ENCODE results near the gene TMEM231.

The TMEM231 gene, protein sequence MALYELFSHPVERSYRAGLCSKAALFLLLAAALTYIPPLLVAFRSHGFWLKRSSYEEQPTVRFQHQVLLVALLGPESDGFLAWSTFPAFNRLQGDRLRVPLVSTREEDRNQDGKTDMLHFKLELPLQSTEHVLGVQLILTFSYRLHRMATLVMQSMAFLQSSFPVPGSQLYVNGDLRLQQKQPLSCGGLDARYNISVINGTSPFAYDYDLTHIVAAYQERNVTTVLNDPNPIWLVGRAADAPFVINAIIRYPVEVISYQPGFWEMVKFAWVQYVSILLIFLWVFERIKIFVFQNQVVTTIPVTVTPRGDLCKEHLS

DNA sequence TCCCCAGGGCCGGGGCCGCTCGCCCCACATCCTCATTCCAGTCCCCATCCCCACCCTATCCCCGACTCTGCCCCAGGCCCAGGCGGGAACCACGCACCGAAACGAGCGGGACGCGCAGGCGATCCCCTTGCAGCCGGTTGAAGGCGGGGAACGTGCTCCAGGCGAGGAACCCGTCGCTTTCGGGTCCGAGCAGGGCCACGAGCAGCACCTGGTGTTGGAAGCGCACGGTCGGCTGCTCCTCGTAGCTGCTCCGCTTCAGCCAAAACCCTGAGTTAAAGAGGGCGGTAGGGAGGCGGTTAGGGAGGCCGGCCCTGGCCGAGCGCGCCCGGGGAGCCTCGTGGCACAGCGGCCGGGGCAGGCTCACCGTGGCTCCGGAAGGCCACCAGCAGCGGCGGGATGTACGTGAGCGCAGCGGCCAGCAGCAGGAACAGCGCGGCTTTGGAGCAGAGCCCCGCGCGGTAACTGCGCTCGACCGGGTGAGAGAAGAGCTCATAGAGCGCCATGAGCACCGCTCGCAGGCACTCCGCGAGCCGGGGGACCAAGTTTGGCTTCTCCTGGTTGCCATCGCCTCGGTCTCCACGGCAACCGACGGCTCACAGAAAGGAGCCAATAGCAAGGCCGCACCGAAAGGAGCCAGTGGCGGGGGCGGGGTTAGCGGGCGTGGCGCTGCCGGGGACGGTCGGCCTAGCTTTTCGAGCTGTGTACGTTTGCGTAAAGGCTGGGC is at the start of gene TMEM231:
Gene TMEM231, minus strand, starts transcription at position 546 of the 724 bp plus-strand sequence. Its CDS starts 43 bp downstream, at position 503.
- DNase-seq: peak; percentile 92

DNA sequence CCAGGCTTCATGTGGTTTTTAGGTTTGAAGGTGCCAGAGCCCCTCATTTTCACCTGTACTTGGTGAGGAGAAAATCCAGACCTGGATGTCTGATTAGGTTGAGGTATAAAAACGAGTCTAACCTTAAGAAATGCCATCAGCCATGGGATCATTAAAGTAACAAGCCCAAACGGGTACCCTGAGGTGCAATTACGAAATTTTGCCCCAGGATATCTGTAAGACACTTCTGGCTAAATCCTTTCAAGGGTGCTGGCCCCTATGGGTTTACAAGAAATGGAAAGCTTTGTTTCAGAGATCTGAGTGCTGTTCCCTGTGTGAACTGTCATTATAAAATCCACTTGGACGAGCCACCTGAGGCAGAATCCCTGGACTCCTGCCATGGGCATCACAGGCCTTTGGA is 47.2 kb upstream of the TMEM231 start:
- no peak for DNase-seq

DNA sequence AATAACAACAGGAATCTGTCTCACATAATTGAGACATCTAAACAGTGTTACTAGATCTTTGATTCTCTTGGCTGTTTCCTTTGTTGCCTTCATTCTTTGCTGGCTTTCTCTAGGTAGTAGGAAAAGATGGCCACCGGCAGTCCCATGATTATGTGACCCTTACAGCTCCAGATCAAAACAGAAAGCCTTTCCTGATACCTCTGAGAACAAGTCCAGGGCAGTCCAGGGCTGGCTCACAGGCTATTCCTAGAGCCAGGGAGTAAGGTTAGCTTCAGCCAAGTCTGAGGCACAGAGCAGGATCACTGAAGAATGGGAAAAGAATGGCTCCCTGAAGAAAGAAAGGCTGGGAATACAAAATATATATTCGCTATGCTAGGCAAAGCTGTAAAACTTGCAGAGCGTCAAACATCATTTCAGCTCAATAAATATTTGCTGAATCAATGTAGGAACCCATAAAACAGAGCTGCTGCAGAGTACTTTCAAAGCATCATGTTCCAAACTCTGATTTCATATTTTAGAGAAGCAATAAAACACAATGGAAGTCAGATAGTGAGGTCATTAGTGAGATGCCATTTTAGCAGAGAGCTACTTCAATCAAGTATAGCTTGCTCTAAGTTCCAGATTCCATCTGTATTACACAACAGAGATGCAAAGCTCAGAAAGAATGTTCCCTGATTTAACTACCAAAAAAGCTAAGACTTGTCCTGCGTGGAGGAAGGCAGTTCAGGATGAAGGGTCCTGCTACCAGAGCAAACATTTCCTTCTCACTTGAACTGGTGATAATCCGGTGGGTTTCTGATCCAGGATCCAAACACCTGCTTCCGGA is 43.6 kb upstream of the TMEM231 start:
- no peak for DNase-seq

DNA sequence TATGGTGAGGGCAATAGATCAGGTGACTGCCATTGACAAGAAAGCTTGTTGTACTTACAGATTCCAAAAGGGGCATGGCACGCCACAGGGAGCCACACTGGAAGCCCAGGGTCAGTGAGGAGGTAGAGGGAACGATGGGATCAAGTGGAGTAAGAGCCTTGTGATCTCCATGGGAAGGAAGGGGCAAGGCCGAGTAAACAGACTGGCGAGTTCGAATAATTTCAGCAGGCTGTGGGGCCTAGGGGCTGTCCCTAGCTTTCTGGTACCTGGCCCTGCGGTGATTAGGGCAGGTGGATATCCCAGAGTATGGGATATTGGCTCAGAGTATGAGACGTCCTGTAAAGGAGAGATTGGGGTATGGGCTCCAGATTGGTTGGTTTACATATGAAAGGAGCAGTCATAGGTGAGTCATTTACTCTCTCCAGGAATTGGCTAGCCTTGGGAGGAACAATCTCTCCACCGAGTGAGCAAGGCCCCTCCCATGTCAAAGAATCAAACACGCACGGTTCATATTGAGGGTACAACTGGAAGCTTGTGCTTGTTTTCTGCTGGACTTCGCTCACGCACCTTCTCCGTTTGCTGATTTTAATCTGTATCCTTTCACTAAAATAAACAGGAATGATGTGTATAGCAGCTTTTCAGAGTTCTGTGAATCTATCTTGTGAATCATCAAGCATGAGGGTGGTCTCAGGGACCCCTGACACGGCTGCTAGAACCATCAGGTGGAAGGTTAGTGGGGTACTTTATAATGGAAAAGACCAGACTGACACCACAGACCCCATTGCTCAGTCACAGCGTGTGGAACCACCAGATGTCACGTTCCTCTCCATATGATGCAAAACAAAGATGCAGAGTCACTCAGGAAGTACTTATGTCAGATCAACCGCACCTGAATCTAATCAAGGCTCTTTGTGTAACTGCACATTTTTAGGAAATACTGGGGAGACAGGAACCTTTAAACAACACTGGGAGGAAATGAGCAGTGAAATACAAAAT is 38.1 kb upstream of the TMEM231 start:
- DNase-seq: peak; percentile 81

DNA sequence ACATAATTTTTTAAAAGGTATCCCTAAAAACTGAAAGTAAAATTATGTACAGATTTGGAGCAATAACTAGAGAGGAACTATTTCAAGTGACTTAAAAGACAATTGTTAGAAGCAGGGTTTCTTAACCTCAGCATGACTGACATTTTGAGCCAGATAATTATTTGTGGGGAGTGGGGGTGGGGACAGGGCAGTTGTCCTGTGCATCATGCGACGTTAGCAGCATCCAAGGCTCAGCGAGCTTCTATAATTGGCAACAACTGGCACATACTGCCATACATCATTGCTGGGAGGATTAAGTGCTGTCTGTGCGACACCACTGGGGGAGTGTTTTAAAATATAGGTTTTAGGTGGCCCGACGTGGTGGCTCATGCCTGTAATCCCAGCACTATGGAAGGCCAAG is 37.3 kb upstream of the TMEM231 start:
- DNase-seq: no peak

DNA sequence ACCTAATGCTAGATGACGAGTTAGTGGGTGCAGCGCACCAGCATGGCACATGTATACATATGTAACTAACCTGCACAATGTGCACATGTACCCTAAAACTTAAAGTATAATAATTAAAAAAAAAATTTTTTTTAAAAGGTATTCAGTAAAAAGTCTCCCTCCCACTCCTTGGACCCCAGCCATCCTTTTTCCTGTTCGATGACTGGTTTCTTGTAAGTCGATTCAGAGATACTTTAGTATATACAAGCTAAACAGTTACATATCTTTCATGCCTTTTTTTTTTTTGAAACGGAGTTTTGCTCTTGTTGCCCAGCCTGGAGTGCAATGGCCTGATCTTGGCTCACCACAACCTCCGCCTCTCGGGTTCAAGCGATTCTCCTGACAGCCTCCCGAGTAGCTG is 35.9 kb upstream of the TMEM231 start:
- DNase-seq: peak; percentile 15

DNA sequence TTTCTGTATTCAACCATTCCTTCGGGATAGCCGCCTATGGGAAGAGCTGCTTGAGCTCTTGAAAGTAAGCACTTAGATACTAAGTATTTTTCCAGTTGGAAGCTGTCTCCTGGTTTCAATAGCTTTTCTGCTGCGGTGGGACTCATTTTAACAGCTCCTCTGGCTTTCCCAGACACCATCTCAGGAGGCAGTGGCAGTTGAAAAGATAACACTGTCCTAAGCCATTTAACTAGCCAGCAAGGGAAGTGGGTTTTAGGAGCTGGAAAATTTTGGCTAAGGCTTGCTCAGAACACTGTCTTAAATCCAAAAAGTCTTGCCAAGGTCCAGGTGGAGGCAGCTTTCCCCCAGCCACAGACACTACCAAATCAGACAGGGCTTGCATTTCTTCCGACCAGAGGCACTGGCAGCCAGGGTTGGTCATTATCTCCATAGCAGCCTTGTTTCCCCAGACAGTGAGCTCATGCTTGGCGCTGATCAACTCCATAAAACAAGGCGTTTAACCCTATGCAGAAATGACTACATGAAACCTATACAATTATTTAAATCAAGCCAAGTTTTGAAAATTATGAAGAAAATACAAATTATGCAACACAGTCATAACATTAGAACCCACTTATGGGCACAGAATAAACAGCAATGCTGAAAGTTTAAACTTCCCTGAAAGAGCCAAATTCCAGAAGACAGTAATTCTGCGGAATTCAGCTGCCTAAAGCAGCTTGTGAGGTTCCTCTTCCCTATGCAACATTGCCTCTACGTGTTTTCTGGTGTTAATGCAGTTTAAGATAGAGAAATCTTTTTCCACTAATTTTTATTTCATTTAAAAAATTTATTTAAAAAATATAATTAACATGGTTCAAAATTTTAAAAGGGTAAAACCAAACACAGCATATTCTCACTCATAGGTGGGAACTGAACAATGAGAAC is 35.1 kb upstream of the TMEM231 start:
- DNase-seq: peak; percentile 59

DNA sequence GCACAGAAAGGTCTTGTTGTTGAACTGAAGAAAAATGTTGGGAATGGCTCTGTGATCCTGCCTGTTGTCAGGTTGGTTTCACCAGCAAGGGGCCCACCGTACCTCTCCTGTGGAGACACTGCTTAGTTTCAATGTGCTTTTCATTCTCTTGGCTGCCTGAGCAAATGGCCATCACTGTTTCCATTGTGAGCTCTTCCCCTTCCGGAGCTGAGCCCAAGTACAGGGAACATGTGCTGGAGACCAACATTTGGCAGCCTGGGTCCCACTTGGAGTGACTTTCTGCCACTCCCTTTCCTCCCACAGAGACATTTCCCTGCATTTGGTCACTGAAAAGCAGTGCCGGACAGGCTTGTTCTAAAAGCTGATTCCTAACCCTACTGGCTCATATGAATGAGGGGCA is 33.3 kb upstream of the TMEM231 start:
- no peak for DNase-seq

DNA sequence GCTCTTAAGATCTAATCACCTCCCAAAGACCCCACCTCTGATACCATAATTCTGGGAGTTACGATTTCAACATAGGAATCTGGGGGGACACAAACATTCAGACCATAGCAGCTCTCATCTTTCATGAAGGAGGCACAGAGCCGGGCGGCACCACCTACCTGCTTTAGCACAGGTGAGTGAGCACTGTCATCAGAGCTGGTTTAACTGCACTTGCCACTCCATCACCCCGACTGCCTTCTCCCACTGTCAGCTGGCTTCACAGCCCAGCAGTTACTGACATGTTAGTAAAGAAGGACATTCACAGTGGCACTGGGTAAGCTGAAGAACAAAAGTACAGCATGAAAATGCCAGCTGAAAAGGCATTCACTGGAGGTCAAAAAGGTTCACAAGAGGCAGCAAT is 32.7 kb upstream of the TMEM231 start:
- DNase-seq: no peak

DNA sequence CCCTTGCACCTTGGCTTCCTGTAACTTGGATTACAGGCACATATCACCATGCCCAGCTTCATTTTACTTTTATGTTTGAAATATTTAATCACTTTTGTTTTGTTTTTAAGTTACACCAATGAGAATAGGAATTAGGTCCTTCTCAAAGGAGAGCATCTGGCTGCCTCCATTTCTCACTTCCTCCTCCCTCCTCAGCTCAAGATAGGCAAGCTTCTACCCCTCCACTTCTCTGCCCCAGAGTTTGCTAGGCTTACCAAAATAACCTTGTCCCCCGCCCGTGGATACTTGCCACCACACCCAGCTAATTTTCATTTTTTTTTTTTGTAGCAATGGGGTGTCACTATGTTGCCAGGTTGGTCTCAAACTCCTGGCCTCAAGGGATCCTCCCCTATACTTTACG is 28.1 kb upstream of the TMEM231 start:
- no peak for DNase-seq

DNA sequence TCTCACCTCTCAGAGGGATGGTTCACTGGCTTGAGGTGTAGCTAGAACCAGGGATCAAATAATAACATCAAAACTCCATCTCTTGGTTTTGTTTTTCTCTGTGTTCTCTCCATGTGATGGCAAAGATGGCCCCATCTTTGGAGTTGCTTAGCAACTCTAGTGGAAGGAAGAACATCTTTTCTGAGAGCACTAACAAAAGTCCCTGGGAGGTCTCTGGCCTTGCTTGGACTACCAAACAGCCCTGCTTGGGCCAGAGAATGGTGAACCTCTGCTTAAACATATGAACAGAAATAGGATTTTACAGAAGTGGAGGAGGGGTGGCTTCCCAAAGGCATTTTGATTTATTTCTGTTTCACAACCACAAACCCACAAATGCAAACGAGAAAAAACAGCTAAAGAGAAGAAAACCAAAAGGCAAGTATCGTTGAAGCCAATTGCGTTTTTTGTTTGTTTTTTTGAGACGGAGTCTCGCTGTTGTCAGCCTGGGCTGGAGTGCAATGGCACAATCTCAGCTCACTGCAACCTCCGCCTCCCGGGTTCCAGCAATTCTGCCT is 23.3 kb upstream of the TMEM231 start:
- no peak for DNase-seq

DNA sequence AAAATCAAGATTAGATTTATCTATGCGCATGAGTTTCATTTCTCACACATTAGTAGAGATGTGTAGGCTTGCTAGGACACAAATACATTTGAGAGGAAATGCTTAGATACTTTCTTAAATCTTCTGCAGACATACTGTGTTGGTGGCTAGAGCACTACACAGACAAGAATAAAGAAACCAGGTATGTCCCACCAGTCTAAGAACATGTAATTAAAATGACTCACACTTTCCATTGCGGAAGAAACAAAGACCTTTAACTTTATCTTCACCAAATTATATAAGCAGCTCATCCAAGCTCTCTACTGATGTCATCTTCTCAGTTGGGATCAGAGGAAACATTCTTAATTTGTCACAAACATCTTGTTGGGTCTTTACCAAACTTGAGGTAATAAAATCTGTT is 22.7 kb upstream of the TMEM231 start:
- DNase-seq: no peak

DNA sequence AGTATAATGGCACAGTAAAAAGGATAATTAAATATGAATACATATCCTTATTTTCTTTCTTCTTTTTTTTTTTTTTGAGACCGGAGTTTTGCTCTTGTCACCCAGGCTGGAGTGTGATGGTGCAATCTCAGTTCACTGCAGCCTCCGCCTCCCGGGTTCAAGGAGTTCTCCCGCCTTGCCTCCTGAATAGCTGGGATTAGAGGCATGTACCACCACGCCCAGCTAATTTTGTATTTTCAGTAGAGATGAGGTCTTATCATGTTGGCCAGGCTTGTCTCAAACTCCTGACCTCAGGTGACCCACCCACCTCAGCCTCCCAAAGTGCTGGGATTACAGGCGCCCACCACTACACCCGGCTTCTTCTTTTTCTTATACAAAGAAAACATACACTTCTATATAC is 22.2 kb upstream of the TMEM231 start:
- DNase-seq: no peak

DNA sequence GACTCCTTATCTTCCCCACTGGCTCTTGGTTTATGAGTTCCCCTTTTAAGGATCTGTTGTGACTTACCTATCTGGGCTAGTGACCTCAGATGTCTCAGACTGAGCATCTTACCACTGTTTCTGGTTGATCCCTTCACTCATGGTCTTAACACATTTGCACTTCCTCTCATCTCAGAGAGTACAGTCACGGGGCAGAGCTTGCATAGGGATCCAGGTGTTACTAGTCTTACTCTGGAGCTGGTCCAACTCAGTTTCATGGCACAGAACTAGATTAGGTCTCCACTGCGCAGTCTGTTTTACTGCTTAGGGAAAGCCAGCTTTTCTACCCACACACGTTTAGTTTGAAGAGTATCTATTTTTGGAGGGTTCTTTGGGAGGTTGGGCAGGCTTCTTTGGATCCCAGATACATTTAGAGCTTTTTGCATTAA is 20.3 kb upstream of the TMEM231 start:
- no peak for DNase-seq

DNA sequence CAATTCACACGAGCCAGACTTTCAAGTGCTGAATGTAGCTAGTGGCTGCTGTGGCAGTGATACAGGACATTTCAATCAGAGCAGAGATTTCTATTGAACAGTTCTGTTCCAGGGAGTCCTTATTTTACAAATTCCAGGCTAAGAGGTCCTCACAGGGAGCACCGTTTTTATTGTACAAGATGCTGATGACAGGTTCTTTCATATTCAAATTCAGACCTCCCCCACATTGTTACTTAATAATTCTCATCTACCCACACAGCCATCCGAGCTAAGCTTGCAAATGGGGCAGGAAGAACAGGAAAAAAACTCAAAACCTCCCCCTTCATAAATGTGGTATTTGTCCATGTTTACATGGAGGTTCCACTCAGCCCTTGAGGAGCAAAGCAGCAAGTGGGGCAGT is 19.9 kb upstream of the TMEM231 start:
- no peak for DNase-seq

DNA sequence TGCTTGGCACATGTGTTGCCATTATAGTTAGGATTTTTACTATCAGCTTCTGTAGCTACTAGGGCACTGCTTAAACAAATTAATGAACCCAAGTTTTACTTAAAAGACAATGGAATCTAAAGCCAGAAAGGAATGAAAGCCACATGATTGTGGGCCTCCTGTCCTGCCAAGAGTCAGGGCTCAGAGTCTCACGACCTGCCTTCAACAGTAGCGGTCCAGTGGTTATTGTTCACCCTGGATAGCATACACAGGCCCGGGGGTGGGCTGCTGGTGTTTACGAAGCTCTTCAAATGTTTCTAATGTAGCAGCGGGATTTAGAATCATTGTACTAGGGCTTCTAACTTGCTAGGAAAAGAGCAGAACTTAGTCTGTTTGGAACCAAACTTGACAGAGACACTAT is 17.9 kb upstream of the TMEM231 start:
- no peak for DNase-seq

DNA sequence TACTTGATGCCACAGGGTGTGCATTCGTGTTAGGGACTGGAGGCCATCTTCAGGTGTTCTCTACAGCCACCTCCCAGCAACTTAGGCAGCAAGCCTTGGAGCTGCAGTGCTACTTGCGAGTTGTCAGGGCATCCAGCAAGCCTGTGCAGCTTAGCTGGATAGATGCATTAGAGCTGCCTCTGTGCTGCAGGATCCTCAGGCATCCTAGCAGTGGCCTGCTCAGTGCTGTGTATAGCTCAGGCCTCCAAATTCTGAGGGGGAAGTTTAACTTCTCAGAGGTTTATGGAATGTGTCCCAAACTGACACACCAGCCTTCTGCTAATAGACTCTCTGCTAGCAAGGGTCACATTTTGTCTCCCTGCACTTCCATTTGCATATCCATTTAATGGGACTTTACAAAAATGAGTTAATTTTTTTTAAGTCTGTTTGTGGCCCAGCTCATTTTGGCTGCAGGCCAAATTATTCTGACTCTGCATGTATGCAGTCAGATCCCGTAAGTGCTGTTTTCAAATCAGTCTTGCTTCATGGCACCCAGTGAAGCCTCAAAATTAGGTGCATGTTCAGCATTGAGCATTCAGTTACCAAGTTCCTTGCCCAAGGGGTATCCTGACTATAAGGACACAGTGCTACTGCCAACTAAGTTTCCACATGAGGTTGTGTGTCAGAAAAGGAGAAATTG is 17.0 kb upstream of the TMEM231 start:
- DNase-seq: no peak

DNA sequence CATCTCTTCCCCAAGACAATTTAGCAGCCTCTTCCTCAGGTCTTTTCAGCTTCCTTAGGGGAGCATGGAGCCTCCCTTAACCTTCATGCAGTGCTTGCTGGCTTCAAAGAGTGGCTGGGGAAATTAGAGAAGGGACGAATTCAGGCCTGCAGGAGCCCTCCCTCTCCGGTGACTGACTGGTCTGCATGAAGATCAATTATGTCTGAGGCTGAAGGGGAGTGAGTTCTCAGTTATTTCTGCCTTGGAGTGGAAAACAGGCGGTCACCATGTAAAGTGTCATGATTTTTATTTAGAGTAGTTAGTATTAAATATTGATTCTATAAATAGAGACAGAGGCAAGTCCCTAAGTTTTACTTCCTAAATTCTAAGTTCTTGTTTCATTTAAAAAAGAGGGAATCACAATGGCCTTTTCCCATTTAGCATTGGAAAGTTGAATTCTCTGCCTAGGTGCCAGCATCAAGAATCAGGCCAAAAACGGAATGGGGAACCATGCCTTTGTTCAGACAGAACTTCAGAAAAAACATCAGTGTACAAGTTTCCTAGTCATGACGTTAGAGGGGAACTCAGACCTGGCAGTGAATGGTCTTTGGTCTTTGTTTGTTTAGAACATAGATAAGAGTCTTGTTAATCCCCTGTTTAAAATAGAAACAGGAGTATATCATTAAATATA is 14.5 kb upstream of the TMEM231 start:
- DNase-seq: no peak

DNA sequence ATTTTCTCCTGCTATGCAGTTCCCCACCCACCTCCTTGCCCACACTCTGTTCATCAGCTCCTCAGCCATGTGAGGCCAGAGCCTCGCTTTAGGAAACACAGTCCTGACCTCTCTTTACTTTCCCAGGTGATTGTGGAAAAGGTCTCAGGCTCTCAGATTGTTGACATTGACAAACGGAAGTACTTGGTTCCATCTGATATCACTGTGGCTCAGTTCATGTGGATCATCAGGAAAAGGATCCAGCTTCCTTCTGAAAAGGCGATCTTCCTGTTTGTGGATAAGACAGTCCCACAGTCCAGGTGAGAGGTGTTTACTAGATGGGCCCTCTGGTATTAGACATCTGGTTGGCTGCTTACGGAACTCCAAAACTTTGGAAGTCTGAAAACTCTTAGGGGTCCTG is 11.9 kb upstream of the TMEM231 start:
- DNase-seq: no peak

DNA sequence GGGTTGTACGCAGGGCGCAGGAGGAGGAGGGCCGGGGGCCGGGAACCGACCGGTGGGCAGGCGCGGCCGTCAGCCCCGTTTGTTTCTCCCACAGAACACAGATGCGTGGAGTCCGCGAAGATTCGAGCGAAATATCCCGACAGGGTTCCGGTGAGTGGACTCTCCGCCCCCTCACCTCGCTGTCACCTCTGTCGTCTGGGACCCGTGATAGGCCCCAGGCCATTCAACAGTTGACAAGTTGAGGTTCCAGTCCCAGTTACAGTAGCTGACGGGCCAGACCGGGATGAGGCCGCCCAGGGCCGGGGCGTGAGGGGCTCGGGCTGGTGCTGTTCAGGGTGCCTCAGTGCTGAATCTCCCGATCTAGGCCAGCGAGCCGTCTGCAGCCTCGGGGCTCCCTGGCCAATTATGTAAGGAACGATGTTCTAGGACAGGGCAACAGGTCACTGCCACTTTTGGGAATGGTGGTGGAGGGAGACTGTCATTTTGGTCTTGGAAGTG is 10.8 kb upstream of the TMEM231 start:
- DNase-seq: no peak
